Stimulated activated CD8-positive, alpha-beta memory T cell treated with anti-CD3 and anti-CD28 coated beads, Interleukin-2, amount 100 ng/mL, for 1 hour (primary cell): ENCODE data around the gene AGBL4.

ENCODE experiments used
- DNase-seq, 2 donors: peaks; one replicate each; pipeline ENCODE4 v3.0.0-alpha.2; 2020; ENCODE audit warnings: low read depth in 2 of 2

The AGBL4 gene

GRCh38 chr1:48595613-48596012 is 1428.1 kb downstream of the AGBL4 start:
- DNase-seq = no peak

- DNase-seq = no peak
Measured at GRCh38 chr1:48592330-48592729, 1431.4 kb downstream of the AGBL4 start.

GRCh38 chr1:48591181-48591580 is 1432.6 kb downstream of the AGBL4 start:
- DNase-seq = no peak

- no peak for DNase-seq
Measured at GRCh38 chr1:48588061-48588460, 1435.7 kb downstream of the AGBL4 start.

- no peak for DNase-seq
Measured at GRCh38 chr1:48582408-48582807, 1441.3 kb downstream of the AGBL4 start.

DNA sequence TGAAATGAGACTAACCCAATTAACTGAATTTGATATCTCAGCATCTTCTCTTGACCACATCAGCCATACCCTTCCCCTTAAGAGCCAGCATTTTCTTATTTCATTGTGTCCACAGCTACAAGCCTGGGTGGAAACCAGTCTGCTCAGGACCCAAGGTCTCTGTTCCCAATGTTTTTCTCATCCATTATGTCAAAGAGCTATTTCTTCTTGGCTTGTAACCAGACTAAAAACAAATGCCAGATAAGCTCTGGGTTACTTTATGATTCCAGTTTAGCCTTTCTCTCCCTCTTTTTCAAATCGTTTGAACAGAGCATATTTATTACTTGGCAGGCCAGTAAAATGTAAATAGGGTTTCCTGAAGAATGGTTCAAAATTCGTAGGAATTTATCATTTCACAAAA is 1442.5 kb downstream of the AGBL4 start:
- no peak for DNase-seq

DNA sequence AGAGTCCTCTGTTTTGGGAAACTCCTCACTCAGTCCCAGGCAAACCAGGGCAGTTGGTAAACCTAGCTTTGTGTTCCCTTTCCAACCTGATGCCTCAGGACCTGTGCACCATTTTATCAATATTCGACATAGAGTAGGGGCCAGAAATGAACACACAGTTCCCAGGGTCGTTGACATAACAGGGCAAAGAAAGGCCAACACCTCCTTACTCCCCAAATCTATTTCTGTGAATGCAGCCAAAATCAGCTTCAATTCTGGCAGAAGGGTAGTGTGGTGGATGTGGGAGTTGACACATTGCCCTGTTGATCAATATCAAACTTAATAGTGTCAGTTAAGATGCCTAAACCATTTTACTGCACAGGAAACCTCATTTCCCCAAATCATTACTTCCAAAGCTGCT is 1447.2 kb downstream of the AGBL4 start:
- DNase-seq = no peak

- no peak for DNase-seq
Measured at GRCh38 chr1:48572646-48573258, 1451.0 kb downstream of the AGBL4 start.

DNA sequence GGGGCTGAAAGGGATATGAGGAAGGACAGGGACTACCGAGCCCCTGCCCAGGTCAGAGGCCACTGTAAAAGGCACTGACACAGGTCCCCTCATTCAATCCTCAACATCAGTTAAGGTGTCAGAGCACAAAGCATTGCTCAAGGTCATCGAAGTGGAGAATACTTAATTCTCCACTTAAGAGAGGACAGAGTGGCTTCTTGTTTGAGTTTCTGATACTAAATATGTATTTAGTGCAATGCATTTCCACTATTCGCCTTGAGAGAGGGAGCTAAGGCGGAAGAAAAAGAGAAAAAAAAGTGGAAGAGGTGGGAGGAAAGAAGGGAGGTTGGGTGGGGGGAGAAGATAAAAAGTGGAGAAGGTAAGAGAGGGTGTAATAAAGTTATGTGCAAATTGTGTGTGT is 1451.6 kb downstream of the AGBL4 start:
- no peak for DNase-seq

GRCh38 chr1:48571303-48571987 is 1452.3 kb downstream of the AGBL4 start:
- no peak for DNase-seq

DNA sequence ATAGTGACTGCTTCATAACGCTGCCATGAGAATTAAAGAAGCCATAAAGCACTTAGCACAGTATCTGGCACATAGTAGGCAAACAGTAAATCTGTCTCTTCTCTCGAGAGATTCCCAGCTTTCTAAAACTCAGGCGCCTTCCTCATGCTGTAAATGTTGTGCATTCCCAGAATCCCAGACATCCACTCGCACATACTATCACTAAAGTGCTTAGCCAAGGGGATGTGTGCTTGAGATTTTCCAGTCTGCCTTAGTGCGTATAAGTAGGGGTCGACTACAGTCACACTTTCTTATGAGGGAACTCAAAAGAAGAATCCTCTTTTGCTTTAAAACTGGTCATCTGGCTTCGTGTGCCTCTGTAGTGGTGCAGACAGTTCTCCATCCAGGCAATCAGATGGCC is 1453.2 kb downstream of the AGBL4 start:
- no peak for DNase-seq

DNA sequence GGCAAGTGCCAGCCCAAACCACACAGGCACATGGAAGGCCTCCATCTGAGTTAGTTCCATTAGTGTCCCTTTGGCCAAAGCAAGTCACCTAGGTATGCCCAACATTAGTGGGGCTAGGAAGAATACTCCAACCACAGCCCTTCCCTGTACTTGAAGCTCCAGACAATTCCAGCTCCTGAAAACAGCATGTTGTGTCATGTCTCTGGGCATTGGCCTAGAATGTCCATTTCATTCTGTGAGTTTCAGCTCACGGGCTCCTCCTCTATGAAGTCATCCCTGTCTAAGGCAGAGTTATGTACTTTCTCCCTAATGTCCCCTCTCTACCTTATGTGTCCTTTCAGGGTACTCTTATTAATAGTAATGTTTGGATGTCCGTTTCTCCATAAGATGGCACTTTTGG is 1455.3 kb downstream of the AGBL4 start:
- DNase-seq = no peak

DNA sequence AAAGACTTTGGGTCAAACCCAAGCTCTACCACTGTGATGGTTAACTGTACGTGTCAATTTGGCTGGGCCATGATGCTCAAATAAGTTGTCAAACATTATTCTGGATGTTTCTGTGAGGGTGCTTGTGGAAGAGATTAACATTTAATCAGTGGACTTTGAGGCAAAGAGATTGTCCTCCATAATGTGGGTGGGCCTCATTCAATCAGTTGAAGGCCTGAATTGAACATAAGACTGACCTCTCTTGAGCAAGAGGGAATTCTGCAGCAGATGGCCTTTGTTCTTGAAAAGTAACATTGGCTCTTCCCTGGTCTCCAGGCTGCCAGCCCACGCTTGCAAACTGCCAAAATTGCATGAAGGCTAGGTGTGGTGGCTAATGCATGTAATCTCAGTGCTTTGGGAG is 1457.3 kb downstream of the AGBL4 start:
- DNase-seq = no peak

DNA sequence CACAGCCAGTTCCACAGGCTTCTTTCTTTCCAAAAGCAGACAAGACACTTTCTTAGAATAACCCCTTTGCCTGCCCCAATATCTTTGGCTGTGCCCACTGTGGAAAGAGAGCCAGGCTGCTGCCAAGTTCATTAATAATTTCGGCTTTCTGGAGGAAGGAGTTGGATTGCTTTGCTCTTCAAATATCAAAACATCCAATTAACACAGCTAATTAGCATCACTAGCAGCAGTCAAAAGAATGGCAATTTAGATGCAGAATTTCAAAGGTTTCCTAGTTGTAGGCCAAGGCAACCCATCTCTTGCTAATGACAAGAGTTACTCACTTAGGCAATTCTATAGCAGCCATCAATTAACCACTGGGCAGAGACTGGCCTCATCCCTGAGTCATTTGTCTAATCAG is 1460.7 kb downstream of the AGBL4 start:
- DNase-seq = no peak

- DNase-seq = no peak
Measured at GRCh38 chr1:48561444-48561843, 1462.3 kb downstream of the AGBL4 start.

DNA sequence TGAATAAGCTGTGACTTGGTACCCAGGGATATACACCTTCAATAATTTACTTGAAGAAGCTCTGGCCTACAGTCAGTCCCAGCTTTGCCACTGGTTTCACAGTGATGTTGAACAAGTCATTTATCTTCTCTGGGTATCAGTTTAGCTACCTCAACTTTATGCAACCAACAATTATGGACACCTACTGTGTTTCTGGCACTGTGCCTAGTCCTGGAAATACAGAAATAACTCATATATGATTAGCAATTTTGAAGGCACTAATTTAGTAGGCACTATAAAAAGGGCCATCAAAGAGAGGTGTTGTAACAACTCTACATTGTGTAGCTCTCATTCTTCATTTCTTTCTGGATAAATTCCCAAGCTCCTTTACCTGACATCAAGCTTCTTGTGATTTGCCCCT is 1463.2 kb downstream of the AGBL4 start:
- DNase-seq = no peak

DNA sequence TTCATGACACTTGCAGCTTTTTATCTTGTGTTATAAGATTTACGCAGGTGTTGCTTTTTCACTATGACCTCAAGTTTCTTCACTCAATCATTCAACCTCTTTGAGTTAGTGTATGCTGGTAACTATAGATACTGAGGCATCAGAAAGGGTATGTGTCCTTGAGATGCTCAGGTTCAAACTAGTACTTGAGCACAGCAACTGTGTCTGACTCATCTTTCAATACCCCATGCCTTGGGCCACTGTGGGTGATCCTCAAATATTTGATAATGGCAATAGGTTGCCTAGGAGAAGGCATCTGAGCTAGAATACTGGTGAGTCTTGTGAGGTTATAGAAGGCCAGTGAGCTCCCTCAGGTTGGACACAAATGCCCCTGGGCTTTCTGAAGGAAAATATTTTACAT is 1463.6 kb downstream of the AGBL4 start:
- DNase-seq = no peak

- no peak for DNase-seq
Measured at GRCh38 chr1:48558366-48558765, 1465.4 kb downstream of the AGBL4 start.

DNA sequence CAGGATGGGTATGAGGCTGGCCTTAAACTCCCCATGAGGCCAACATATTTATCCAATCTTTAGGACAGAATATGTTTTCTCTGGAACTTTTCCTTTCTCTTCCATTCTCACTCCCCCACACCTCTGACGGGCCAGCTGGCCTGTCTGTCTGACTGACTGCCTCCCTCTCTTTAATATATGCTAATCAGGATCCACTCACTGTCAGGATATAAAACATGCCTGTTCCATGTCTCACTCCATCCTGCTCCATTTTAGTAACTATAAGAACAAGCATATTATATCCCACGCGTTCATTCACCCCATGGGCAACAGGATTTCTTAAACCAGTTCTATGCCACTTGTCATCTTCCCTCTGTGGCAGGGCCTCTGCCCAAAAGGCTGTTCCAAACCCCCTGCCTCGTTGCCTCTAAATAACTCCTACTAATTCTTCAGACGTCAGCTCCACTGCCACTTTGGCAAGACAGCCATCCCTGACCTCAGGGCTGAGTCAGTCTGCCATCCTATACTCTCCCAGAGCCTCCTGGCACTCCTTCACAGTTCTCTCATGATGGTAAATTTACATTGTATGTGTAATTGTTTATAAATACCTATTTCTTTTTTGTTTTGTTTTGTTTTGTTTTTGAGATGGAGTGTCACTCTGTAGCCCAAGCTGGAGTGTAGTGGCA is 1467.4 kb downstream of the AGBL4 start:
- DNase-seq = no peak

GRCh38 chr1:48555271-48555670 is 1468.5 kb downstream of the AGBL4 start:
- DNase-seq = no peak

- DNase-seq = no peak
Measured at GRCh38 chr1:48552903-48553606, 1470.7 kb downstream of the AGBL4 start.

DNA sequence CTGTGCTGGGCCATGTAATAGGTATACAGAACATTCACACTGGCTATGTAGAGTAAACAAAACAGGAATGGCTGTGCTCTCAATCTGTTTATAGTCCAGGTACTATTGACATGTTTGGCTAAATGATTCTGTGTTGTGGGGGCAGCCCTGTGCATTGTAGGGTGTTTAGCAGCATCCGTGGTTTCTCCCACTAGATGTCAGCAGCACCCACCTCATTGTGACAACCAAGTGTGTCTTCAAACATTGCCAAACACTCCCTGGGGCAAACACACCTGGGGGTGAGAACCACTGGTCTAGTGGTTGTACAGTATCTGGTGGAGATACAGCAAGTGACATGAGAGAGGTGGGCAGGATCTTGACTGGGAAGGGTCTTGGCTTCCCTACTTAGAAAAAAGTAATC is 1471.3 kb downstream of the AGBL4 start:
- no peak for DNase-seq

DNA sequence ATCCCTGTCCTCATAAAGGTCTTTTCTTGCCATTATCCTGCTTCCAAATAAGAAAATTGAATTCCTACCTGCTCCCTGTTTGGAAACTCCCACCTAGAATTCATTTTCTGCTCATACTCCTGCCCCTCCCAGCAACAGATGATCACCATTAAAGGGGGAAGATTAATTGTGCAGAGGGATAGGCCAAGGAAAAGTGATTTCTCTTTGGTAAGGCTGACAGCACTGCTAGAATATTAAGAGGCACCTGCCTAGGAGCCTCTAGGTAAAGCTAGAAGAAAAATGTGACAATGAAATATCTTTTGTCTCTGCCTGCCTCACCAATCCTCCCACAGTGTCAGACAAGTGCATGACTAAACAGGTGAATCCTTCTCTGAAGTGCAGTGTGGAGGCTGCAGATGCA is 1474.8 kb downstream of the AGBL4 start:
- DNase-seq = no peak
